GM12875 (cell line): ENCODE measurements around the gene WASF2.

Source experiments
- H3K4me3 ChIP-seq: one replicate; pipeline ENCODE4 v1.5.1; 2011; ENCODE audit warnings: low read depth, low read length, control low read depth
- TF ChIP-seq, protein P1 (sequence below): IDR thresholded peaks from 2 replicates; pipeline ENCODE4 v1.5.1; 2011; ENCODE audit warnings: low read depth, mild to moderate bottlenecking, control low read depth, inconsistent platforms, low read length, moderate library complexity, borderline replicate concordance; ENCODE audit not compliant: insufficient read depth

The WASF2 gene

DNA sequence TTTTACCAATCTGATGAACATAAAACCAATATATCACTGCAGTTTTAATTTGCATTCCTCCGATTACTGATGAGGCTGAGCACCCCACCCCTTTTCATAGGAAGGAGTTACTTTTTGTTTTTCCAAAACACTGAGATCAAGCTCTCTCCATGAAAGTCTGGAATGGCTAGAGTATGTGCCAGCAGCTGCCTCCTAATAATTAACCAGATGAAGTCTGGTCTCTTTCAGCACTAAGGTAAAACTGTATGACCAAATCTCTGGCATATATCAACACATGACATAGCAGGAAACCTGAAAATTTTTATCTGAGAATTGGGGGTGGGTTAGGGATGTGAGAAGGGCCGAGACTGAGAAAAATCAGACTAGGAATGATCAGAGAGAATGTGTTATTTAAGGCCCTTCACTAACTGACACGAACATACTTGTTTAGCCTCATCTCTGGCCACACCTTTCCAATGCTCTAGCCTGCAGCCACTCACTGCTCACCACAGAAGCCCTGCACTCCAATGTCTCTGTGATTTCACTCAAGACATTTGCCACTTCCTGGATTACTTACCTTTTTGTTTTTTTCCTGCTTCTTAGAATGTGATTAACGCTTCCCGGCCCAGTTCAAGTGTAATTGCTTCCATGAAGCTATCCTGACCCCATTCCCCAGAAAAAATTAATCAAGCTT is 34.7 kb downstream of the WASF2 start:
- TF ChIP-seq, protein P1, sequence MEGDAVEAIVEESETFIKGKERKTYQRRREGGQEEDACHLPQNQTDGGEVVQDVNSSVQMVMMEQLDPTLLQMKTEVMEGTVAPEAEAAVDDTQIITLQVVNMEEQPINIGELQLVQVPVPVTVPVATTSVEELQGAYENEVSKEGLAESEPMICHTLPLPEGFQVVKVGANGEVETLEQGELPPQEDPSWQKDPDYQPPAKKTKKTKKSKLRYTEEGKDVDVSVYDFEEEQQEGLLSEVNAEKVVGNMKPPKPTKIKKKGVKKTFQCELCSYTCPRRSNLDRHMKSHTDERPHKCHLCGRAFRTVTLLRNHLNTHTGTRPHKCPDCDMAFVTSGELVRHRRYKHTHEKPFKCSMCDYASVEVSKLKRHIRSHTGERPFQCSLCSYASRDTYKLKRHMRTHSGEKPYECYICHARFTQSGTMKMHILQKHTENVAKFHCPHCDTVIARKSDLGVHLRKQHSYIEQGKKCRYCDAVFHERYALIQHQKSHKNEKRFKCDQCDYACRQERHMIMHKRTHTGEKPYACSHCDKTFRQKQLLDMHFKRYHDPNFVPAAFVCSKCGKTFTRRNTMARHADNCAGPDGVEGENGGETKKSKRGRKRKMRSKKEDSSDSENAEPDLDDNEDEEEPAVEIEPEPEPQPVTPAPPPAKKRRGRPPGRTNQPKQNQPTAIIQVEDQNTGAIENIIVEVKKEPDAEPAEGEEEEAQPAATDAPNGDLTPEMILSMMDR: no peak
- H3K4me3 ChIP-seq: no peak overlapping the region

DNA sequence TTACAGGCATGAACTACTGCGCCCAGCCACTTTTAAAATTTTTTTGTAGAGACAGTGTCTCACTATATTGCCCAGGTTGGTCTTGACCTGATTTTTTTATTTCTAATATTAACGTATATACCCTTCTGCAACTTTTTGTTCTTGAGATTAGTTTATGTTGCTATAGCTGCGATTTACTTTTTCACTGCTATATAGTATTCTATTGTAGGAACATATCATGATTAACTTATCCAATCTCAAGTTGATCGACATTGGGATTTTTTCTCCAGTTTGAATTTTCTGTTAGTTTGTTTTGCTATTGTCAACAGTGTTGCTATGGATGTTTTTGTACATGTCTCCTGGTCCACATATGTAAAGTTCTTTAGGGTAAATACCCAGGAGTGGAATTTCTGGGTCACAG is 35.4 kb downstream of the WASF2 start:
- no peak overlapping the region for H3K4me3 ChIP-seq
- TF ChIP-seq, protein P1: no peak

DNA sequence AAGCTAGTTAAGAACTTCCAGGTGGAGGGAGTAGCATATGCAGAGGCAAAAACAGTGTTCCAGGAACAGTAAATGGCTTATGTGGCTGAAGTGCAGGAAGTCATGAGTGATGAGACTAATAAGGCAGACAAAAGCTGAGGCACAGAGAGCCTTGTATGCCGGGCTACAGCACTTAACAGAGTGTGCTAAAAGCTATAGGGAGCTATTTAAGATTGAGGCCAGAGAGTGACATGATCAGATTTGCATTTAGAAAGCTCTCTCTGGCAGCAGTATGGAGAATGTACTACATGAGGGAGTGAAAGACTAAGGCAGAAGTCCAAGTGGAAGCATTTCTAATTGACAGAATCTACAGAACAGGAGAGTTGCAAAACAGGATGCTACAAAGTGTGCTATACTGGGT is 38.6 kb downstream of the WASF2 start:
- no peak overlapping the region for H3K4me3 ChIP-seq
- TF ChIP-seq, protein P1: no peak

DNA sequence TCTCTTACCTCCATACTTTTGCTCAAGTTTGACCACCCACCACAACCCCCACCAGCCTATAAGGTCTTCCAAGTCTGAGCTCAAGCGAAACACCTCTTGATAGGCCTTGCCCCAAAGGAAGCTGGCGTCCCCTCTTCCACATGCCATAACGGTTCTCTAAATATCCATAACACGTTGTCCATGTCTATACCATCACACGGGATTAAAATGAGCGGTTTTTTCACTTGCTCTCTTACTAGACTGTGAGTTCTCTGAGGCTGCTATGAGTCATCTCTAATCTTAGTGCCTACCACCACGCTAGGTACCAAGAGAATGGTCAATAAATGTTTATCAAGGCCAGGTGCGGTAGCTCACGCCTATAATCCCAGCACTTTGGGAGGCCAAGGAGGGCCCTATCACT is 41.0 kb downstream of the WASF2 start:
- no peak overlapping the region for H3K4me3 ChIP-seq
- TF ChIP-seq, protein P1: no peak

DNA sequence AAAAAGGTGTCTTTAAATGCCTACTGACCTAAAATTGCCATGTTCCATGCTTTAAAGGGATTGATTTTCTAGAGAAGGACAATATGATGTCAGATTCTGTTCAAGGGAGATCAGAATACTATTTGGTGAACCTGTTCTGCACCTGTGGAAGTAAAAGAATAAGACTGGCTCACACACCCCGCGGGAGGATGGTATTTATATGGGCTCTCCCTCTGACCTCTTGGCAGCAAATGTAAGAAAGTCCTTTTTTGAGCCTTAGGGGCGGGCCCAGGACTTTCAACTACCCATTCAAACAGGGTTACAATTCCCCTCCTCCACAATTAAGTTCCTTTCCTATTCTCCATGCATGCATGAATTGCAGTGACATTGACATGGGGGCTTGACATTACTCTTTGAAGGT is 42.1 kb downstream of the WASF2 start:
- TF ChIP-seq, protein P1: no peak
- no peak overlapping the region for H3K4me3 ChIP-seq

DNA sequence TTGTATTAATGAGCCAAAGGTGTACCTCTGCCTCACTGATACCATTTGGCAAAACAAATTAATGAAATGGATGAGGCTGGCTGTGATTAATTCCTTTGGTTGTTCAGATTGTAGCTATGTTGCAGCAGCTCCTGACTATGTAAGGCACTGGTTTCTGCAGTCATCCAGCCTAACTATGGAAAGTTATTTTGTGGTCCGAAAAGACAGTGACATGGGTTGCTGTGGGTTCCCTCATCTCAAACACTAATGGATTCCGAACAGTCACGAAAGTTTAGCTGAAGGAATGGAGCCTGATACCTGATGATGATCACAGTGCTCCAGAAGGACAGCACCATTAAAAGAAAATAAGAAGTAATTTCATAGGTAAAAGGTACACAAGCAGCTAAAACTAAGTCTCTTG is 42.6 kb downstream of the WASF2 start:
- TF ChIP-seq, protein P1: no peak

DNA sequence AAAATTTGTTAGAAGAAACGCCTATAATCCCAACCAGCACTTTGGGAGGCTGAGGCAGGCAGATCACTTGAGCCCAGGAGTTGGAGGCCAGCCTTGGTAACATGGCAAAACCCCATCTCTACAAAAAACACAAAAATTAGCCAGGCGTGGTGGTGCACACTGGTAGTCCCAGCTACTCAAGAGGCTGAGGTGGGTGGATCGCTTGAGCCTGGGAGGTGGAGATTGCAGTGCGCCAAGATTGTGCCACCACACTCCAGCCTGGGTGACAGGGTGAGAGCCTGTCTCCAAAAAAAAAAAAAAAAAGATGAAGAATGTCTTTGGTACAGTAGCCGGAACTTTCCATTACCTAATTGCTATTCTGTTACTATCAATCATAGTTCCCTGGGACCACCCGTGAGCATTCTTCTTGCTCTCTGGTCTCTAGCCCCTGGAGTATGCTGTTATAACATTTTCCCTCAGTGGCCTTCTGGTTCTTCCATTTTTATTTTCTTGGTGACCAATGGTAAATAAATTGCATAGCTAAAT is 43.4 kb downstream of the WASF2 start:
- TF ChIP-seq, protein P1: no peak
- H3K4me3 ChIP-seq: no peak overlapping the region

More for the DNA sequence above, 42.6 kb downstream of the WASF2 start:
- H3K4me3 ChIP-seq: no peak overlapping the region
